Heart left ventricle (tissue), 16 donors: ENCODE data around the gene RBP5. TPM values are rescaled to one million over a fixed set of nuclear protein-coding genes. Genes with fewer than 3 reads are reported as not detected.

Experiments used
- ATAC-seq, 4 donors: fragments of 200-7000 bp; cut with Tn5 transposase; one replicate each; pipeline ENCODE4 v1.9.1; 2020 to 2022; ENCODE audit warnings: moderate library complexity in 4 of 4, mild to moderate bottlenecking in 3 of 4, moderate number of reproducible peaks in 1 of 4
- DNase-seq, 5 donors: peaks; one replicate each; pipeline ENCODE4 v3.0.0-alpha.2; 2020
- H3K27ac ChIP-seq, 12 donors: fragments of 200-600 bp; sonication (generic) in 4 of 12; one replicate each; pipeline versions ENCODE4 v1.5.0 to v1.8.0; 2016 to 2022; ENCODE audit warnings: mild to moderate bottlenecking in 2 of 12
- H3K27me3 ChIP-seq, 9 donors: fragments of 200-600 bp; sonication (generic) in 2 of 9; one replicate each; pipeline versions ENCODE4 v1.5.1 to v1.8.0; 2016 to 2022; ENCODE audit warnings: mild to moderate bottlenecking in 3 of 9
- H3K36me3 ChIP-seq, 9 donors: fragments of 200-600 bp; sonication (generic) in 2 of 9; one replicate each; pipeline versions ENCODE4 v1.5.0 to v1.8.0; 2018 to 2022; ENCODE audit warnings: mild to moderate bottlenecking in 2 of 9
- H3K4me1 ChIP-seq, 12 donors: fragments of 200-600 bp; sonication (generic) in 4 of 12; one replicate each; pipeline versions ENCODE4 v1.5.0 to v1.8.0; 2016 to 2022; ENCODE audit warnings: mild to moderate bottlenecking in 3 of 12
- H3K4me3 ChIP-seq, 12 donors: fragments of 200-600 bp; sonication (generic) in 4 of 12; one replicate each; pipeline versions ENCODE4 v1.5.0 to v1.8.0; 2017 to 2022; ENCODE audit warnings: mild to moderate bottlenecking in 9 of 12, moderate library complexity in 4 of 12
- H3K9me3 ChIP-seq, 12 donors: fragments of 200-600 bp; sonication (generic) in 4 of 12; one replicate each; pipeline versions ENCODE4 v1.5.0 to v1.8.0; 2016 to 2022; ENCODE audit warnings: mild to moderate bottlenecking in 1 of 12
- POLR2A ChIP-seq, 2 donors: fragments of 450-650 bp; IDR thresholded peaks; one replicate each; pipeline ENCODE4 v1.6.1; 2017; ENCODE audit warnings: antibody characterized with exemption in 2 of 2, mild to moderate bottlenecking in 2 of 2, moderate library complexity in 2 of 2
- WGBS, 4 donors: extraction: QIAGEN DNeasy Blood & Tissue Kit in 2 of 4; methylation state at CpG; one replicate each; pipeline versions ENCODE4 v1.1.5 to v1.1.7; 2013 to 2018; 5-methylcytosine and 5-hydroxymethylcytosine counted together
- intact Hi-C, 10 donors: fragments of 100-400 bp; cut with DNase I; formaldehyde crosslinking; loops; one replicate each; pipeline versions ENCODE4 v1.11.1 to v1.14.2; 2022
- polyA plus RNA-seq, 2 donors: library from polyadenylated mRNA; stranded (reverse); fragments of 200-250 nt; gene quantifications; one replicate each; pipeline ENCODE4 v1.2.3, GENCODE V29; 2013
- total RNA-seq, 9 donors: library from RNA; depleted of rRNA in 2 of 9; stranded (reverse); fragments of >200 nt in 2 of 9; fragmentation: NEBNext Ultra II Directional in 3 of 9; extraction: Animal tissue kit (Norgen Biotek cat#: 25700) in 3 of 9; gene quantifications; one replicate each; pipeline versions ENCODE4 v1.1.0 to v1.2.4, GENCODE V29; 2016 to 2023
- TF ChIP-seq, protein P1 (sequence below), 12 donors: fragments of 200-600 bp; sonication (generic) in 4 of 12; IDR thresholded peaks; one replicate each; pipeline versions ENCODE4 v1.5.0 to v1.8.0; 2018 to 2022; ENCODE audit warnings: antibody characterized with exemption in 12 of 12, mild to moderate bottlenecking in 5 of 12
- donor health status: ischemic (EF 13 %, LVEDD 7.1; RV severe dilation, severe dysfunction).
- donor health status: healthy with polysubstance abuse.
- donor health status: DM: no; HTN: yes; CAD: no.
- donor health status: DM: no; HTN: no; CAD: no.
- donor health status: ischemic (EF 25% LVEDD 6.9; RV normal size, moderate dysfunction).
- donor health status: ischemic (EF 25% LVEDD 5.7; RV mildly dilated, moderate dysfunction).
- donor health status: healthy.
- donor health status: DM: yes; HTN: yes; CAD: no.
- donor health status: ischemic (EF 35%, LVEDD 5.7; RV mildly dilated, moderate dysfunction).
- donor health status: nonischemic (EF 11% LVEDD 7.7; RV severe dilation, severe dysfunction).
- donor health status: DM: yes; HTN: yes; CAD: no.
- donor health status: PGD.
- donor health status: ischemic (EF 29% LVEDD 5.4; RV normal size, mild dysfunction).
- donor health status: nonischemic (EF 23%, LVEDD 6.1; RV moderate dilation, normal function).

The RBP5 gene
- total and polyA plus RNA-seq, 11 donors = 0.34 to 2.1 (median 0.90) TPM; not detected in 7

DNA sequence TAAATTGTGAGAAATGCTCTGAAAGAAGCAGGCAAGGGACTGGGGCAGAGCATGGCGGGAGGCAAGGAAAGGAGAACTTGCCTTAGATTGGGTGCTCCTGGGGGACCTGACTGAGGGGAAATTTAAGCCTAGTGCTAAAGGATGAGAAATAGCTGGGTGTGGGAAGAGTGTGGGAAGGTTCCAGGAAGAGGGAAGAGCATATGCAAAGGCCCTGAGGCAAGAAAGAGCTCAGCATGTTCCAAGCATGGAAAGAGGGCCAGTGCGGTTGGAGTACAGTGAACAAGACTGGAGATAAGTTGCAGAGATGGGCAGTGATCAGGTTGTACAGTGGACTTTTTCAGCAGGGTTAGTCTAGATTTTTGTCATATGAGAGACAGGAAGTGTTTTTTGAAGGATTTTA is 10.5 kb upstream of the RBP5 start:
- H3K36me3 ChIP-seq = peaks cover 0 to 41% (median 8%) of the 10 kb centered on the region in 9 donors
- WGBS, 4 donors = 71 to 98% (median 96%) methylated on average over 2 of the region's 2 CpGs
- no peak for ATAC-seq

DNA sequence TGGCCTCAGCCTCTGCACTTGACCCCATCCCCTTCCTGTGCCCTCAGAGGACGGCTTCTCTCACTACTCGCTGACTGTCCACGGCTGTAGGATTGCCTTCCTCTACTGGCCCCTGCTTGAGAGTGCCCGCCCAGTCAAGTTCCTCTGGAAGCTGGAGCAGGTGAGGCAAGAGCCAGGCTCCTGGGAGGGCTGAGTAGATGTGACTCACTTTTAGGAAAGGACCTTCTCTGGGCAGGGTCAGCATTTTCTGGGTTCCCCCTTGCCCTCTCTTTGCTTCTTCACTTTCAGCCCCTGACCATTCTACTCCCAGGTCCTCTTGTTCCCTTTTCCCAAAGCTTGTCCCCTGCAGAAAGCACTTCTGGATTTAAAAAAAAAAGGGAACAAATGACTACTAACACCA is 9.2 kb upstream of the RBP5 start:
- Histone ChIP-seq H3K27ac (no peak overlapping the region), H3K4me1 (peaks cover 0 to 6% (median 0%) of the 10 kb centered on the region in 12 donors), H3K36me3 (peaks cover 0 to 42% (median 8%) of the 10 kb centered on the region in 9 donors), H3K9me3 (no peaks in the 10 kb centered on the region), H3K27me3 (no peaks in the 10 kb centered on the region), H3K4me3 (no peak overlapping the region)
- no peak for DNase-seq
- ATAC-seq = no peak
- 62 to 73% (median 70%) methylated on average over 4 of the region's 4 CpGs for WGBS, 4 donors
- no peak for TF ChIP-seq POLR2A (IDR thresholded peaks at IDR 0.05)
- intact Hi-C loops = no loop called here

More for the DNA sequence above, 10.5 kb upstream of the RBP5 start:
- intact Hi-C loops = no loop called here
- no peaks in the 10 kb centered on the region for H3K27me3 ChIP-seq
- H3K4me1 ChIP-seq = peaks cover 0 to 6% (median 0%) of the 10 kb centered on the region in 12 donors
- no peak overlapping the region for H3K27ac ChIP-seq
- no peak for DNase-seq
- no peak overlapping the region for H3K4me3 ChIP-seq
- TF ChIP-seq, protein P1, sequence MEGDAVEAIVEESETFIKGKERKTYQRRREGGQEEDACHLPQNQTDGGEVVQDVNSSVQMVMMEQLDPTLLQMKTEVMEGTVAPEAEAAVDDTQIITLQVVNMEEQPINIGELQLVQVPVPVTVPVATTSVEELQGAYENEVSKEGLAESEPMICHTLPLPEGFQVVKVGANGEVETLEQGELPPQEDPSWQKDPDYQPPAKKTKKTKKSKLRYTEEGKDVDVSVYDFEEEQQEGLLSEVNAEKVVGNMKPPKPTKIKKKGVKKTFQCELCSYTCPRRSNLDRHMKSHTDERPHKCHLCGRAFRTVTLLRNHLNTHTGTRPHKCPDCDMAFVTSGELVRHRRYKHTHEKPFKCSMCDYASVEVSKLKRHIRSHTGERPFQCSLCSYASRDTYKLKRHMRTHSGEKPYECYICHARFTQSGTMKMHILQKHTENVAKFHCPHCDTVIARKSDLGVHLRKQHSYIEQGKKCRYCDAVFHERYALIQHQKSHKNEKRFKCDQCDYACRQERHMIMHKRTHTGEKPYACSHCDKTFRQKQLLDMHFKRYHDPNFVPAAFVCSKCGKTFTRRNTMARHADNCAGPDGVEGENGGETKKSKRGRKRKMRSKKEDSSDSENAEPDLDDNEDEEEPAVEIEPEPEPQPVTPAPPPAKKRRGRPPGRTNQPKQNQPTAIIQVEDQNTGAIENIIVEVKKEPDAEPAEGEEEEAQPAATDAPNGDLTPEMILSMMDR (IDR thresholded peaks at IDR 0.05) = no peak
- TF ChIP-seq POLR2A (IDR thresholded peaks at IDR 0.05) = no peak
- H3K9me3 ChIP-seq = no peaks in the 10 kb centered on the region

DNA sequence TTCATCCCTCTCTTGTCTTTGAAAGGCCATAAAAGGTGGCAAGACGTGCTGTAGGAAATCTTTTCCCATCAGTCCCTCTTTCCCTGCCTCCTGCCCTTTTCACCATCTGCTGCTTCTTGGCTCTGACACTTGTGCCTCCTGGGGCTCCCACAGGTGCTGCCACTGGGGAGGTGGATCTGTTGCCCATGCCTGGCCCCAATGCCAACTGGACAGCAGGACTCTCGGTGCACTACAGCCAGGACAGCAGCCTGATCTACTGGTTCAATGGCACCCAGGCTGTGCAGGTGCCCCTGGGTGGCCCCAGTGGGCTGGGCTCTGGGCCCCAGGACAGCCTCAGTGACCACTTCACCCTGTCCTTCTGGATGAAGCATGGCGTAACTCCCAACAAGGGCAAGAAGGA is 8.0 kb upstream of the RBP5 start:
- Histone ChIP-seq H3K36me3 (peaks cover 0 to 42% (median 8%) of the 10 kb centered on the region in 9 donors), H3K27ac (no peak overlapping the region), H3K4me1 (peaks cover 0 to 6% (median 0%) of the 10 kb centered on the region in 12 donors), H3K9me3 (no peaks in the 10 kb centered on the region), H3K27me3 (no peaks in the 10 kb centered on the region), H3K4me3 (no peak overlapping the region)
- DNase-seq (peak in 1 of 5 donors; percentile 44), ATAC-seq (no peak)
- intact Hi-C loops = no loop called here
- TF ChIP-seq, protein P1 (IDR thresholded peaks at IDR 0.05) = no peak
- TF ChIP-seq POLR2A (IDR thresholded peaks at IDR 0.05) = no peak
- WGBS, 4 donors = 93 to 98% (median 96%) methylated on average over 3 of the region's 3 CpGs

DNA sequence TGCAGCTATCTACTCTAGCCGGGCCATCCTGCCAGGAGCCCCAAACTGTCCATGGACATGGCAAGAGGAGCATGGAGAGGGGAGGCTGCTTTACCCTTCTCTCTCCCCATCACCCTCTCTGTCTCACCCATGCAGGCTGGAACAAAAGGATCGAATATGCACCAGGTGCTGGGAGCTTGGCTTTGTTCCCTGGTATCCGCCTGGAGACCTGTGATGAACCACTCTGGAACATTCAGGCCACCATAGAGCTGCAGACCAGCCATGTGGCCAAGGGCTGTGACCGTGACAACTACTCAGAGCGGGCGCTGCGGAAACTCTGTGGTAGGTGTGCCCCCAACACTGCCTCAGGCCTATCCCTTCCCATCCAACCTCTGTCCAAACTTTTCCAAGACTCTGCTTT is 7.4 kb upstream of the RBP5 start:
- intact Hi-C loops = no loop called here
- H3K36me3 ChIP-seq = peaks cover 0 to 42% (median 8%) of the 10 kb centered on the region in 9 donors
- H3K4me3 ChIP-seq = no peak overlapping the region
- peaks cover 0 to 8% (median 0%) of the 10 kb centered on the region in 12 donors for H3K4me1 ChIP-seq
- H3K27ac ChIP-seq = no peak overlapping the region
- TF ChIP-seq, protein P1 (IDR thresholded peaks at IDR 0.05) = no peak
- no peak for TF ChIP-seq POLR2A (IDR thresholded peaks at IDR 0.05)
- WGBS, 4 donors = 91 to 96% (median 95%) methylated on average over 7 of the region's 7 CpGs
- no peak for ATAC-seq
- no peaks in the 10 kb centered on the region for H3K9me3 ChIP-seq
- H3K27me3 ChIP-seq = no peaks in the 10 kb centered on the region
- no peak for DNase-seq
